ENCODE data around the gene CAMTA2.

Gene CAMTA2

GRCh38 chr17:4944554-4945175 lies 42.8 kb downstream of the CAMTA2 start:
- DNase-seq (ENCODE audit: low spot score): no peak
- TF ChIP-seq CTCF (IDR thresholded peaks at IDR 0.05; ENCODE audit: extremely low read depth, missing control alignments): no peak

GRCh38 chr17:4944163-4944553 lies 43.3 kb downstream of the CAMTA2 start:
- peak; percentile 47 for DNase-seq (ENCODE audit: low spot score)
- TF ChIP-seq CTCF (IDR thresholded peaks at IDR 0.05; ENCODE audit: extremely low read depth, missing control alignments): no peak

GRCh38 chr17:4942760-4943508 lies 44.5 kb downstream of the CAMTA2 start:
- no peak for TF ChIP-seq CTCF (IDR thresholded peaks at IDR 0.05; ENCODE audit: extremely low read depth, missing control alignments)
- no peak for DNase-seq (ENCODE audit: low spot score)

- DNase-seq (ENCODE audit: low spot score): no peak
- no peak for TF ChIP-seq CTCF (IDR thresholded peaks at IDR 0.05; ENCODE audit: extremely low read depth, missing control alignments)
These were observed 46.2 kb downstream of the CAMTA2 start for GRCh38 chr17:4941319-4941610.

GRCh38 chr17:4940555-4941318 lies 46.7 kb downstream of the CAMTA2 start:
- no peak for DNase-seq (ENCODE audit: low spot score)
- TF ChIP-seq CTCF (IDR thresholded peaks at IDR 0.05; ENCODE audit: extremely low read depth, missing control alignments): no peak

- peak; percentile 98 for DNase-seq (ENCODE audit: low spot score)
- no peak for TF ChIP-seq CTCF (IDR thresholded peaks at IDR 0.05; ENCODE audit: extremely low read depth, missing control alignments)
These were observed 47.5 kb downstream of the CAMTA2 start, which contains the start of the genes RNF167 and SLC25A11 for GRCh38 chr17:4939796-4940554. RNF167 (plus strand) TSS chr17:4940268; CDS start chr17:4940910, 642 bp downstream. SLC25A11 (minus strand) TSS chr17:4940046; CDS start chr17:4939910, 136 bp downstream.

Measured in GM20000 (cell line).